ENCODE results near the gene SNAI1.
"Not testable (repeated sequence)": the region's sequence is repeated elsewhere in the genome, so short reads cannot be mapped to it uniquely, and the experiment has no call there.

Gene SNAI1

DNA sequence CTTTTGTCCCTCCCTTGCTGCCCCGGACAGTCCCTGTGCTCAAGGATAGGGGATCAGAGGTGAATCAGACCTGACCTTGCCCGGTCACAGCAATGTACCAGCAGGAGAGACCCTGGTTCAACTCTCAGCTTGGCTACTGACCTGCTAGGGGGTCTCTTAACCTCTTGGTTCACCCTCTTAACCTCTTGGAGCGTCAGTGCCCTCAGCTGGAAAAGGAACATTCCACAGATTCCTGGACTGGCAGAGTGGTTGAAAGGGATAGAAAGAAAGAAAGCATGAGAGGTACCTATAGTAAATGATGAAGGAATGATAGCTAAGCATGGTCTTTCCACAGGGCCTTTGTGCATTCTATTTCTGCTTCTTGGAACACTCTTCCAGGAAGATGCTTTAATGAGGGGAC is 25.2 kb downstream of the SNAI1 start:
- TF ChIP-seq BACH2 (CRISPR knock-in tag; IDR thresholded peaks at IDR 0.05; ENCODE audit: borderline replicate concordance) (no peak), SNAI2 (CRISPR knock-in tag; IDR thresholded peaks at IDR 0.05) (no peak), CSDC2 (CRISPR knock-in tag; IDR thresholded peaks at IDR 0.05) (no peak), ISL1 (CRISPR knock-in tag; IDR thresholded peaks at IDR 0.05) (no peak), TSHZ2 (CRISPR knock-in tag; IDR thresholded peaks at IDR 0.05) (no peak), OSR1 (CRISPR knock-in tag; IDR thresholded peaks at IDR 0.05) (no peak)
- no peak; the same call in 2 of the 3 replicates for ATAC-seq

- ATAC-seq = no peak
- TF ChIP-seq ZFP30 (CRISPR knock-in tag; IDR thresholded peaks at IDR 0.05) (no peak), ESRRG (CRISPR knock-in tag; IDR thresholded peaks at IDR 0.05) (no peak), CSDC2 (CRISPR knock-in tag; IDR thresholded peaks at IDR 0.05) (no peak), CSRNP3 (CRISPR knock-in tag; IDR thresholded peaks at IDR 0.05) (no peak), TSHZ2 (CRISPR knock-in tag; IDR thresholded peaks at IDR 0.05) (no peak), GLIS3 (CRISPR knock-in tag; IDR thresholded peaks at IDR 0.05) (no peak), ZNF565 (CRISPR knock-in tag; conservative IDR thresholded peaks at IDR 0.05; ENCODE audit: low read depth) (no peak), ZFP3 (CRISPR knock-in tag; IDR thresholded peaks at IDR 0.05) (no peak), ZNF70 (CRISPR knock-in tag; IDR thresholded peaks at IDR 0.05) (no peak), ZC3H10 (CRISPR knock-in tag; IDR thresholded peaks at IDR 0.05) (no peak), TCF4 (CRISPR knock-in tag; IDR thresholded peaks at IDR 0.05; ENCODE audit: borderline replicate concordance) (no peak)
- TF ChIP-seq, protein P1, sequence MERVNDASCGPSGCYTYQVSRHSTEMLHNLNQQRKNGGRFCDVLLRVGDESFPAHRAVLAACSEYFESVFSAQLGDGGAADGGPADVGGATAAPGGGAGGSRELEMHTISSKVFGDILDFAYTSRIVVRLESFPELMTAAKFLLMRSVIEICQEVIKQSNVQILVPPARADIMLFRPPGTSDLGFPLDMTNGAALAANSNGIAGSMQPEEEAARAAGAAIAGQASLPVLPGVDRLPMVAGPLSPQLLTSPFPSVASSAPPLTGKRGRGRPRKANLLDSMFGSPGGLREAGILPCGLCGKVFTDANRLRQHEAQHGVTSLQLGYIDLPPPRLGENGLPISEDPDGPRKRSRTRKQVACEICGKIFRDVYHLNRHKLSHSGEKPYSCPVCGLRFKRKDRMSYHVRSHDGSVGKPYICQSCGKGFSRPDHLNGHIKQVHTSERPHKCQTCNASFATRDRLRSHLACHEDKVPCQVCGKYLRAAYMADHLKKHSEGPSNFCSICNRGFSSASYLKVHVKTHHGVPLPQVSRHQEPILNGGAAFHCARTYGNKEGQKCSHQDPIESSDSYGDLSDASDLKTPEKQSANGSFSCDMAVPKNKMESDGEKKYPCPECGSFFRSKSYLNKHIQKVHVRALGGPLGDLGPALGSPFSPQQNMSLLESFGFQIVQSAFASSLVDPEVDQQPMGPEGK (CRISPR knock-in tag; IDR thresholded peaks at IDR 0.05; ENCODE audit: borderline replicate concordance) = no peak
Observed at GRCh38 chr20:50009521-50010454, 27.0 kb downstream of the SNAI1 start.

GRCh38 chr20:50011597-50011996 is 28.8 kb downstream of the SNAI1 start:
- not testable (repeated sequence) for ATAC-seq

DNA sequence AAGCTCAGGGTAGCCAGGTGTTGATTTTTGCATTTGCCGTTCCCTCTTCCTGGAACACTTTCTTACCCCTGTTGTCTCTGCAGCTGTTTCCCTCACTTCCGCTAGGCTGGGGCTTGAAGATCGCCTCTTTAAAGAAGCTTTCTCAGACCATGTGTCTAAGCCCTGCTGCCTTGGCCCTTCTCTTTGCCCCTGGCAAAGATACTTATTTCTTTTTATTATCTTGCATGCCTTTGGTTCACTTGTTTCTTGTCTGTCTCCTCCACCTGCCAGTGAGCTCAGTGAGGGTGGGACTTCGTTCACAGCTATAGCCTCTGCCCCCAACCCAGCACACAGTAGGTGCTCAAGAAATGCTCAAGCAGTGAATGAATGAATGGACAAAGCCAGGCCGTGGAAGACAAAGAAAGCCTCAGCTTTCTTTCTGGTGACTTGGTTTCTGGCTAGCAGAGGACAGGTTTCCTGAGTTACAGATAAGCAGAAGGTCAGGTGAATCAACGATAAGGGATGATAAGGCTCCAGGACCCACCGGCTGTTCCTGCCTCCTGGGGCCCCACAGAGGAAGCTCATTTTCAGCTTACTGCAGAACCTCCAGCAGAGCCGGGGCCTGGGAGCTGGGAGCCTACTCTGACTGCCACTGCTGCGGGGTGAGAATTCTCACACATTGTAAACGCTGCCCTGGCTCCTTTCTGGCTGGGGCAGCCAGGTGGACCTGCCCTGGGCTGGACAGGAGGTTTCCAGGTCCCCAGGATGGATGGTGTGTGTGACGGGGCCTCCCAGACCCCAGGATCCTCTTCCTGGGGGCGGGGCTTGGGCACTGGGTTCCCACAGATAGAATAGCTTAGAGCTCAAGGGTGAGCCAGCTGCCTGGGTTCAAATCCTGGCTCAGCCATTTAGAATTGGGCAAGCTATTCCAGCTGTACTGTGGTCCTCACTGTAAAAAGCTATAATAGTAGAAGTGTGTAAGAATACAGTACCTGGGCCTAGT is 29.8 kb downstream of the SNAI1 start:
- ATAC-seq = no peak
- TF ChIP-seq ZFP3 (CRISPR knock-in tag; IDR thresholded peaks at IDR 0.05) (no peak), ZC3H10 (CRISPR knock-in tag; IDR thresholded peaks at IDR 0.05) (no peak), ARNTL (CRISPR knock-in tag; IDR thresholded peaks at IDR 0.05; ENCODE audit: borderline replicate concordance, low read depth) (no peak), PPARA (CRISPR knock-in tag; IDR thresholded peaks at IDR 0.05; ENCODE audit: borderline replicate concordance) (no peak), CREB5 (CRISPR knock-in tag; IDR thresholded peaks at IDR 0.05; ENCODE audit: low read depth) (no peak), CSDC2 (CRISPR knock-in tag; IDR thresholded peaks at IDR 0.05) (no peak), ZFP30 (CRISPR knock-in tag; IDR thresholded peaks at IDR 0.05) (no peak), GLIS3 (CRISPR knock-in tag; IDR thresholded peaks at IDR 0.05) (no peak), ISL1 (CRISPR knock-in tag; IDR thresholded peaks at IDR 0.05) (no peak), ZNF565 (CRISPR knock-in tag; conservative IDR thresholded peaks at IDR 0.05; ENCODE audit: low read depth) (no peak), TCF4 (CRISPR knock-in tag; IDR thresholded peaks at IDR 0.05; ENCODE audit: borderline replicate concordance) (no peak)
- TF ChIP-seq, protein P1 (CRISPR knock-in tag; IDR thresholded peaks at IDR 0.05; ENCODE audit: borderline replicate concordance) = no peak
